Measurements from ENCODE around the gene RAB2B.

The RAB2B gene

GRCh38 chr14:21520767-21521166 is 44.0 kb upstream of the RAB2B start:
- Histone ChIP-seq H3K36me3 (ENCODE audit: insufficient read depth, insufficient read length, low read length) (peaks cover 48% of the 10 kb centered on the region), H3K9me3 (ENCODE audit: insufficient read depth, low read length) (no peaks in the 10 kb centered on the region), H3K4me1 (ENCODE audit: insufficient read depth, insufficient read length) (peaks cover 21% of the 10 kb centered on the region), H3K4me3 (ENCODE audit: insufficient read length, low read depth) (no peak overlapping the region), H3K27me3 (ENCODE audit: insufficient read depth, insufficient read length) (no peaks in the 10 kb centered on the region), H3K9ac (ENCODE audit: insufficient read length, low read depth) (no peak overlapping the region)
- TF ChIP-seq ZNF274 (IDR thresholded peaks at IDR 0.05; ENCODE audit: low read depth, low read length) (no peak), SUZ12 (IDR thresholded peaks at IDR 0.05; ENCODE audit: extremely low read depth, insufficient read depth, insufficient read length) (no peak), YY1 (IDR thresholded peaks at IDR 0.05; ENCODE audit: insufficient read depth, insufficient read length) (no peak)
- no peak for DNase-seq (ENCODE audit: low read depth, low spot score)

GRCh38 chr14:21518725-21519124 is 42.0 kb upstream of the RAB2B start:
- H3K4me3 ChIP-seq (ENCODE audit: insufficient read length, low read depth), result no peak overlapping the region
- no peaks in the 10 kb centered on the region for H3K9me3 ChIP-seq (ENCODE audit: insufficient read depth, low read length)
- peaks cover 5% of the 10 kb centered on the region for H3K4me1 ChIP-seq (ENCODE audit: insufficient read depth, insufficient read length)
- DNase-seq (ENCODE audit: low read depth, low spot score), result no peak
- H3K36me3 ChIP-seq (ENCODE audit: insufficient read depth, insufficient read length, low read length), result peaks cover 31% of the 10 kb centered on the region
- no peak for TF ChIP-seq SUZ12 (IDR thresholded peaks at IDR 0.05; ENCODE audit: extremely low read depth, insufficient read depth, insufficient read length)
- no peak for TF ChIP-seq ZNF274 (IDR thresholded peaks at IDR 0.05; ENCODE audit: low read depth, low read length)
- TF ChIP-seq YY1 (IDR thresholded peaks at IDR 0.05; ENCODE audit: insufficient read depth, insufficient read length), result no peak
- no peaks in the 10 kb centered on the region for H3K27me3 ChIP-seq (ENCODE audit: insufficient read depth, insufficient read length)
- H3K9ac ChIP-seq (ENCODE audit: insufficient read length, low read depth), result no peak overlapping the region

- Histone ChIP-seq H3K27me3 (ENCODE audit: insufficient read depth, insufficient read length) (no peaks in the 10 kb centered on the region), H3K4me1 (ENCODE audit: insufficient read depth, insufficient read length) (no peaks in the 10 kb centered on the region), H3K4me3 (ENCODE audit: insufficient read length, low read depth) (no peak overlapping the region), H3K36me3 (ENCODE audit: insufficient read depth, insufficient read length, low read length) (peaks cover 2% of the 10 kb centered on the region), H3K9me3 (ENCODE audit: insufficient read depth, low read length) (no peaks in the 10 kb centered on the region), H3K9ac (ENCODE audit: insufficient read length, low read depth) (no peak overlapping the region)
- TF ChIP-seq YY1 (IDR thresholded peaks at IDR 0.05; ENCODE audit: insufficient read depth, insufficient read length), result no peak
- TF ChIP-seq SUZ12 (IDR thresholded peaks at IDR 0.05; ENCODE audit: extremely low read depth, insufficient read depth, insufficient read length), result no peak
- TF ChIP-seq ZNF274 (IDR thresholded peaks at IDR 0.05; ENCODE audit: low read depth, low read length), result no peak
- no peak for DNase-seq (ENCODE audit: low read depth, low spot score)
Observed at GRCh38 chr14:21514341-21514740, 37.6 kb upstream of the RAB2B start.

- Histone ChIP-seq H3K4me3 (ENCODE audit: insufficient read length, low read depth) (peak within 1 kb of the TSS; percentile 98), H3K9me3 (ENCODE audit: insufficient read depth, low read length) (no peaks in the 10 kb centered on the region), H3K36me3 (ENCODE audit: insufficient read depth, insufficient read length, low read length) (peaks cover 21% of the 10 kb centered on the region), H3K4me1 (ENCODE audit: insufficient read depth, insufficient read length) (no peaks in the 10 kb centered on the region), H3K27me3 (ENCODE audit: insufficient read depth, insufficient read length) (no peaks in the 10 kb centered on the region), H3K9ac (ENCODE audit: insufficient read length, low read depth) (peak within 1 kb of the TSS; percentile 99)
- peak; percentile 93 for DNase-seq (ENCODE audit: low read depth, low spot score)
- TF ChIP-seq SUZ12 (IDR thresholded peaks at IDR 0.05; ENCODE audit: extremely low read depth, insufficient read depth, insufficient read length) (no peak), YY1 (IDR thresholded peaks at IDR 0.05; ENCODE audit: insufficient read depth, insufficient read length) (peak; percentile 100)
Observed at GRCh38 chr14:21510735-21511657, 34.2 kb upstream of the RAB2B start, which contains the start of gene METTL3. TSS of gene METTL3 (minus strand) at chr14:21511340. CDS start at chr14:21511223, 117 bp downstream.

GRCh38 chr14:21509432-21510143 is 32.8 kb upstream of the RAB2B start:
- H3K9ac ChIP-seq (ENCODE audit: insufficient read length, low read depth), result peak overlapping the region; percentile 99
- no peaks in the 10 kb centered on the region for H3K27me3 ChIP-seq (ENCODE audit: insufficient read depth, insufficient read length)
- H3K4me1 ChIP-seq (ENCODE audit: insufficient read depth, insufficient read length), result no peaks in the 10 kb centered on the region
- no peaks in the 10 kb centered on the region for H3K9me3 ChIP-seq (ENCODE audit: insufficient read depth, low read length)
- no peak for DNase-seq (ENCODE audit: low read depth, low spot score)
- no peak for TF ChIP-seq YY1 (IDR thresholded peaks at IDR 0.05; ENCODE audit: insufficient read depth, insufficient read length)
- TF ChIP-seq ZNF274 (IDR thresholded peaks at IDR 0.05; ENCODE audit: low read depth, low read length), result no peak
- TF ChIP-seq SUZ12 (IDR thresholded peaks at IDR 0.05; ENCODE audit: extremely low read depth, insufficient read depth, insufficient read length), result no peak
- H3K4me3 ChIP-seq (ENCODE audit: insufficient read length, low read depth), result peak overlapping the region; percentile 98
- H3K36me3 ChIP-seq (ENCODE audit: insufficient read depth, insufficient read length, low read length), result peaks cover 24% of the 10 kb centered on the region

- H3K9me3 ChIP-seq (ENCODE audit: insufficient read depth, low read length), result no peaks in the 10 kb centered on the region
- H3K4me3 ChIP-seq (ENCODE audit: insufficient read length, low read depth), result no peak overlapping the region
- no peak for TF ChIP-seq ZNF274 (IDR thresholded peaks at IDR 0.05; ENCODE audit: low read depth, low read length)
- TF ChIP-seq SUZ12 (IDR thresholded peaks at IDR 0.05; ENCODE audit: extremely low read depth, insufficient read depth, insufficient read length), result no peak
- no peak for TF ChIP-seq YY1 (IDR thresholded peaks at IDR 0.05; ENCODE audit: insufficient read depth, insufficient read length)
- H3K9ac ChIP-seq (ENCODE audit: insufficient read length, low read depth), result no peak overlapping the region
- no peaks in the 10 kb centered on the region for H3K4me1 ChIP-seq (ENCODE audit: insufficient read depth, insufficient read length)
- H3K27me3 ChIP-seq (ENCODE audit: insufficient read depth, insufficient read length), result no peaks in the 10 kb centered on the region
- peaks cover 52% of the 10 kb centered on the region for H3K36me3 ChIP-seq (ENCODE audit: insufficient read depth, insufficient read length, low read length)
- no peak for DNase-seq (ENCODE audit: low read depth, low spot score)
Observed at GRCh38 chr14:21506557-21506956, 29.8 kb upstream of the RAB2B start.

GRCh38 chr14:21505012-21505553 is 28.3 kb upstream of the RAB2B start:
- Histone ChIP-seq H3K36me3 (ENCODE audit: insufficient read depth, insufficient read length, low read length) (peaks cover 67% of the 10 kb centered on the region), H3K4me3 (ENCODE audit: insufficient read length, low read depth) (no peak overlapping the region), H3K9me3 (ENCODE audit: insufficient read depth, low read length) (no peaks in the 10 kb centered on the region), H3K9ac (ENCODE audit: insufficient read length, low read depth) (no peak overlapping the region), H3K27me3 (ENCODE audit: insufficient read depth, insufficient read length) (no peaks in the 10 kb centered on the region), H3K4me1 (ENCODE audit: insufficient read depth, insufficient read length) (no peaks in the 10 kb centered on the region)
- DNase-seq (ENCODE audit: low read depth, low spot score), result no peak
- no peak for TF ChIP-seq YY1 (IDR thresholded peaks at IDR 0.05; ENCODE audit: insufficient read depth, insufficient read length)
- no peak for TF ChIP-seq SUZ12 (IDR thresholded peaks at IDR 0.05; ENCODE audit: extremely low read depth, insufficient read depth, insufficient read length)
- TF ChIP-seq ZNF274 (IDR thresholded peaks at IDR 0.05; ENCODE audit: low read depth, low read length), result no peak
